ENCODE data around the gene RAC3. TPM values are rescaled to one million over a fixed set of nuclear protein-coding genes. Genes with fewer than 3 reads are reported as not detected.
A peak's percentile ranks its signal among the peaks of the same experiment; 100 is the strongest.

RAC3 gene
- polyA plus RNA-seq, 12 donors, result 4.0 to 28.9 (median 6.4) TPM; not detected in 1

- DNase-seq, result no peak
Measured at GRCh38 chr17:82010575-82011525, 20.6 kb upstream of the RAC3 start.

GRCh38 chr17:82011617-82012187, 19.8 kb upstream of the RAC3 start:
- DNase-seq, result no peak

GRCh38 chr17:82012261-82012639, 19.2 kb upstream of the RAC3 start:
- DNase-seq, result no peak

GRCh38 chr17:82012640-82013295, 18.7 kb upstream of the RAC3 start:
- no peak for DNase-seq

- no peak for DNase-seq
Measured at GRCh38 chr17:82013341-82013740, 18.1 kb upstream of the RAC3 start.

GRCh38 chr17:82013772-82014321, 17.6 kb upstream of the RAC3 start:
- no peak for DNase-seq

GRCh38 chr17:82014432-82014831, 17.0 kb upstream of the RAC3 start:
- DNase-seq, result no peak

- no peak for DNase-seq
Measured at GRCh38 chr17:82014971-82015310, 16.5 kb upstream of the RAC3 start.

- DNase-seq, result no peak
Measured at GRCh38 chr17:82015311-82015971, 16.0 kb upstream of the RAC3 start.

GRCh38 chr17:82016061-82016874, 15.2 kb upstream of the RAC3 start:
- no peak for DNase-seq

GRCh38 chr17:82016875-82017459, 14.5 kb upstream of the RAC3 start:
- DNase-seq, result no peak

- no peak for DNase-seq
Measured at GRCh38 chr17:82017612-82018151, 13.8 kb upstream of the RAC3 start.

- DNase-seq, result no peak
Measured at GRCh38 chr17:82018152-82018988, 13.1 kb upstream of the RAC3 start.

- no peak for DNase-seq
Measured at GRCh38 chr17:82018989-82019689, 12.3 kb upstream of the RAC3 start.

- DNase-seq, result no peak
Measured at GRCh38 chr17:82019690-82020571, 11.5 kb upstream of the RAC3 start.

- no peak for DNase-seq
Measured at GRCh38 chr17:82020572-82021106, 10.8 kb upstream of the RAC3 start.

GRCh38 chr17:82021107-82021899, 10.2 kb upstream of the RAC3 start:
- DNase-seq, result peak; percentile 56
